GM21737 (cell line): Measurements from ENCODE around the gene EDA.

Experiments
- ATAC-seq: cut with Tn5 transposase; IDR thresholded peaks from one replicate; pipeline ENCODE4 v1.9.1; 2021; ENCODE audit warnings: mild to moderate bottlenecking, moderate library complexity; ENCODE audit not compliant: unreplicated experiment

EDA gene

GRCh38 chrX:70022616-70023015, 406.7 kb downstream of the EDA start:
- ATAC-seq, result no peak

- no peak for ATAC-seq
These were observed 409.6 kb downstream of the EDA start for GRCh38 chrX:70025464-70025863.

- no peak for ATAC-seq
These were observed 410.4 kb downstream of the EDA start for GRCh38 chrX:70026112-70026850.

GRCh38 chrX:70026851-70027200, 410.9 kb downstream of the EDA start:
- no peak for ATAC-seq

GRCh38 chrX:70029863-70030262, 413.9 kb downstream of the EDA start:
- ATAC-seq, result no peak

GRCh38 chrX:70030301-70030767, 414.4 kb downstream of the EDA start:
- no peak for ATAC-seq

- no peak for ATAC-seq
These were observed 416.9 kb downstream of the EDA start for GRCh38 chrX:70032792-70033191.

GRCh38 chrX:70033348-70034051, 417.6 kb downstream of the EDA start:
- no peak for ATAC-seq

GRCh38 chrX:70034646-70035045, 418.7 kb downstream of the EDA start:
- ATAC-seq, result no peak

- no peak for ATAC-seq
These were observed 422.6 kb downstream of the EDA start for GRCh38 chrX:70038515-70038914.

- ATAC-seq, result no peak
These were observed 423.0 kb downstream of the EDA start for GRCh38 chrX:70038951-70039350.

GRCh38 chrX:70039758-70040157, 423.8 kb downstream of the EDA start:
- no peak for ATAC-seq

GRCh38 chrX:70041993-70042392, 426.1 kb downstream of the EDA start:
- ATAC-seq, result no peak

GRCh38 chrX:70042399-70043371, 426.8 kb downstream of the EDA start:
- no peak for ATAC-seq

GRCh38 chrX:70043685-70044084, 427.8 kb downstream of the EDA start:
- ATAC-seq, result no peak

- no peak for ATAC-seq
These were observed 428.8 kb downstream of the EDA start for GRCh38 chrX:70044541-70045245.

- no peak for ATAC-seq
These were observed 431.1 kb downstream of the EDA start for GRCh38 chrX:70046978-70047377.

- no peak for ATAC-seq
These were observed 433.5 kb downstream of the EDA start for GRCh38 chrX:70049406-70049805.

- no peak for ATAC-seq
These were observed 434.0 kb downstream of the EDA start, which contains the start of gene AWAT2 for GRCh38 chrX:70049925-70050324. Gene AWAT2, minus strand, starts transcription at chrX:70049938. Its CDS starts 6 bp downstream, at chrX:70049932.

GRCh38 chrX:70052895-70053615, 437.1 kb downstream of the EDA start:
- no peak for ATAC-seq
